GM18519 (cell line): ENCODE results near the gene KRTAP10-11.
"Not testable (repeated sequence)": the region's sequence is repeated elsewhere in the genome, so short reads cannot be mapped to it uniquely, and the experiment has no call there.

Source experiments
- ATAC-seq: cut with Tn5 transposase; IDR thresholded peaks from one replicate; pipeline ENCODE4 v1.9.1; 2021; ENCODE audit warnings: mild to moderate bottlenecking, moderate library complexity; ENCODE audit not compliant: unreplicated experiment, low FRiP score

KRTAP10-11 gene

GRCh38 chr21:44614961-44615391, 31.2 kb upstream of the KRTAP10-11 start:
- no peak for ATAC-seq

GRCh38 chr21:44615466-44615865, 30.7 kb upstream of the KRTAP10-11 start:
- ATAC-seq = no peak

GRCh38 chr21:44615911-44616590, 30.2 kb upstream of the KRTAP10-11 start:
- no peak for ATAC-seq

GRCh38 chr21:44616591-44616926, 29.7 kb upstream of the KRTAP10-11 start:
- no peak for ATAC-seq

- ATAC-seq = no peak
These were observed 29.1 kb upstream of the KRTAP10-11 start for GRCh38 chr21:44617071-44617501.

GRCh38 chr21:44618504-44618903, 27.7 kb upstream of the KRTAP10-11 start:
- ATAC-seq = no peak

- ATAC-seq = no peak
These were observed 27.3 kb upstream of the KRTAP10-11 start for GRCh38 chr21:44618909-44619308.

GRCh38 chr21:44619886-44620285, 26.3 kb upstream of the KRTAP10-11 start:
- ATAC-seq = no peak

- ATAC-seq = no peak
These were observed 22.6 kb upstream of the KRTAP10-11 start for GRCh38 chr21:44623575-44623974.

- ATAC-seq = no peak
These were observed 20.5 kb upstream of the KRTAP10-11 start for GRCh38 chr21:44625756-44626155.

- no peak for ATAC-seq
These were observed 20.0 kb upstream of the KRTAP10-11 start for GRCh38 chr21:44626262-44626661.

GRCh38 chr21:44626673-44627143, 19.5 kb upstream of the KRTAP10-11 start, which contains the start of gene KRTAP10-9:
KRTAP10-9 (plus strand) TSS chr21:44627093; CDS start chr21:44627172, 79 bp downstream.
- no peak for ATAC-seq

- ATAC-seq = not testable (repeated sequence)
These were observed 18.9 kb upstream of the KRTAP10-11 start for GRCh38 chr21:44627181-44627822.

GRCh38 chr21:44627831-44628233, 18.4 kb upstream of the KRTAP10-11 start:
- ATAC-seq = not testable (repeated sequence)

- no peak for ATAC-seq
These were observed 17.4 kb upstream of the KRTAP10-11 start for GRCh38 chr21:44628707-44629391.

GRCh38 chr21:44630440-44630839, 15.8 kb upstream of the KRTAP10-11 start:
- ATAC-seq = no peak

GRCh38 chr21:44632067-44632466, 14.1 kb upstream of the KRTAP10-11 start:
- no peak for ATAC-seq

- no peak for ATAC-seq
These were observed 9.8 kb upstream of the KRTAP10-11 start for GRCh38 chr21:44636209-44637017.

- ATAC-seq = no peak
These were observed 9.0 kb upstream of the KRTAP10-11 start, which contains the start of gene KRTAP10-10 for GRCh38 chr21:44637018-44637850. KRTAP10-10 (plus strand) TSS chr21:44637356; CDS start chr21:44637418, 62 bp downstream.
